Measurements from ENCODE around the gene GALNT18. TPM values are rescaled to one million over a fixed set of nuclear protein-coding genes. Genes with fewer than 3 reads are reported as not detected.

GALNT18 gene
- total and polyA plus RNA-seq, 2 of the 4 experiments (the other 2 are of a cell fraction), result 9.5 to 11.3 TPM

GRCh38 chr11:11659567-11660362 lies 38.0 kb upstream of the GALNT18 start:
- intact Hi-C loops (cut with micrococcal nuclease), result no loop called here
- no peak for TF ChIP-seq MAZ (IDR thresholded peaks at IDR 0.05; ENCODE audit: borderline replicate concordance, low read depth, low read length)
- no peak for TF ChIP-seq ELK1 (IDR thresholded peaks at IDR 0.05; ENCODE audit: borderline replicate concordance, low read depth, low read length)
- TF ChIP-seq MXI1 (IDR thresholded peaks at IDR 0.05; ENCODE audit: borderline replicate concordance, low read depth, low read length), result no peak
- TF ChIP-seq RAD21 (IDR thresholded peaks at IDR 0.05; ENCODE audit: low read length), result no peak
- no peak for TF ChIP-seq USF2 (IDR thresholded peaks at IDR 0.05; ENCODE audit: low read depth, low read length)
- no peak for TF ChIP-seq CEBPB (IDR thresholded peaks at IDR 0.05; ENCODE audit: low read depth, low read length)
- no peak for TF ChIP-seq FOS (IDR thresholded peaks at IDR 0.05; ENCODE audit: low read depth, low read length)
- no peak for TF ChIP-seq SMC3 (IDR thresholded peaks at IDR 0.05; ENCODE audit: low read depth, low read length)
- TF ChIP-seq POLR2A (IDR thresholded peaks at IDR 0.05; ENCODE audit: low read depth, low read length), result no peak
- no peak for TF ChIP-seq BHLHE40 (IDR thresholded peaks at IDR 0.05; ENCODE audit: low read depth, low read length)
- no peak for TF ChIP-seq MAFK (IDR thresholded peaks at IDR 0.05; ENCODE audit: low read depth, low read length)
- TF ChIP-seq CTCF (conservative IDR thresholded peaks at IDR 0.05; ENCODE audit: low read depth, low read length), result no peak
- TF ChIP-seq CHD1 (IDR thresholded peaks at IDR 0.05; ENCODE audit: low read depth, low read length), result no peak
- TF ChIP-seq RFX5 (IDR thresholded peaks at IDR 0.05; ENCODE audit: low read depth, low read length), result no peak
- TF ChIP-seq NFE2L2 (IDR thresholded peaks at IDR 0.05; ENCODE audit: low read depth, low read length), result no peak
- Histone ChIP-seq H3K9me1 (ENCODE audit: insufficient read depth, low read length) (no peaks in the 10 kb centered on the region), H2BK120ac (ENCODE audit: low read depth, low read length) (no peak overlapping the region), H2AK5ac (ENCODE audit: low read depth, low read length) (no peak overlapping the region), H3K9me3 (ENCODE audit: control insufficient read depth, insufficient read depth, low read length) (no peaks in the 10 kb centered on the region), H3K4me1 (ENCODE audit: control insufficient read depth, insufficient read depth, low read length) (no peaks in the 10 kb centered on the region), H3K14ac (replicated peaks; ENCODE audit: low read depth, low read length) (no peak overlapping the region), H3K4me2 (ENCODE audit: low read depth, low read length) (no peak overlapping the region), H3K27me3 (ENCODE audit: control insufficient read depth, insufficient read depth, low read length) (peaks cover 50% of the 10 kb centered on the region), H3K23ac (ENCODE audit: low read depth, low read length) (no peak overlapping the region), H2BK15ac (ENCODE audit: low read depth, low read length) (no peak overlapping the region), H4K5ac (ENCODE audit: low read depth, low read length) (no peak overlapping the region), H2AK9ac (replicated peaks; ENCODE audit: low read depth, low read length, poor library complexity) (no peak overlapping the region), H2AFZ (replicated peaks; ENCODE audit: low read length, poor library complexity) (no peak overlapping the region), H3K18ac (ENCODE audit: low read depth, low read length) (no peak overlapping the region), H3K4ac (ENCODE audit: low read depth, low read length) (no peak overlapping the region), H2BK5ac (ENCODE audit: low read depth, low read length, poor library complexity, severe bottlenecking) (no peak overlapping the region), H4K8ac (ENCODE audit: low read depth in 2 of 2, low read length in 2 of 2) (no peak overlapping the region), H2BK20ac (ENCODE audit: low read depth, low read length) (no peak overlapping the region), H3K79me1 (ENCODE audit: low read depth in 1 of 2, low read length in 2 of 2) (no peaks in the 10 kb centered on the region), H3K36me3 (ENCODE audit: control insufficient read depth, insufficient read depth, low read length) (no peaks in the 10 kb centered on the region), H3K9ac (ENCODE audit: low read depth, low read length) (no peak overlapping the region), H3K4me3 (ENCODE audit: insufficient read depth, low read depth, low read length) (no peak overlapping the region), H4K20me1 (ENCODE audit: insufficient read depth, low read length) (no peaks in the 10 kb centered on the region), H3K27ac (ENCODE audit: insufficient read depth, low read length) (no peak overlapping the region), H4K91ac (ENCODE audit: insufficient read depth, low read depth, low read length) (no peak overlapping the region), H3K56ac (ENCODE audit: extremely low read depth, insufficient read depth, low read length) (no peak overlapping the region; the same call in 1 of the 2 replicates)
- DNase-seq (no peak), ATAC-seq (ENCODE audit: low read depth) (no peak; the same call in 1 of the 2 replicates)
- no TSS peak for BruUV-seq (replicated peaks)
- ChIA-PET CTCF (interaction anchor here (0.6 kb wide), 1 partner anchor 225 kb away, joined by 3 read pairs; no protein-coding TSS in a partner anchor), POLR2A (ENCODE audit: unreplicated experiment) (no interaction called here)
- in situ Hi-C loops (cut with MboI; ENCODE audit: low sequenced_read_pairs), result no loop called here
- dilution Hi-C loops (cut with HindIII; ENCODE audit: low sequenced_read_pairs, unreplicated experiment), result no loop called here
- WGBS, 2 experiments (ENCODE audit: extremely low coverage in 2 of 2, insufficient read length in 1 of 2), result no CpG with 5 or more reads among the region's 3 CpGs

Data from IMR-90 (cell line).